Activated CD4-positive, alpha-beta T cell treated with anti-CD3 and anti-CD28 coated beads, Interleukin-2, amount 50 U/mL, for 4 hours (primary cell): ENCODE data around the gene CMTM8.

ENCODE experiments used
- DNase-seq, 2 experiments: peaks; one replicate each; pipeline ENCODE4 v3.0.0-alpha.2; 2020

CMTM8 gene

GRCh38 chr3:32281570-32282106 lies 43.2 kb downstream of the CMTM8 start:
- no peak for DNase-seq

GRCh38 chr3:32282578-32283154 lies 44.2 kb downstream of the CMTM8 start:
- DNase-seq: no peak

DNA sequence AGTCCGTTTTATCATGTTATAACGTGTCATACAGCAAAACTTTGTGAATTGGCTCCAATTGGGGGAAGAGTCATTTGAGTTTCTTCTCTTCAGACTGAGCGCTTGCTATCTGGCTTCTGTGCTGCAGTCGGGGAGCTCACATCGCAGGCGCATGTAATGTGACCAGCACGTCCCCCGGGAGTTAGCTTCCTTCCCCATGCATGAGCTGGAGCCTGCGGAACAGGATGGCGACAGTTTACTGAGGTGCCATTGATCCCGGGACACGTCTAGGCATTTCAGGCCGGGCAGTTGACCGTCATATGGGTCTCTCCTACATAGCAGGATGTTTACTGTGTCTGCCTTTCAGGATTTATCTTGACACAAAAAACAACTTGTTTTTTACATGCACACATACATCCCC lies 44.8 kb downstream of the CMTM8 start:
- DNase-seq: no peak

DNA sequence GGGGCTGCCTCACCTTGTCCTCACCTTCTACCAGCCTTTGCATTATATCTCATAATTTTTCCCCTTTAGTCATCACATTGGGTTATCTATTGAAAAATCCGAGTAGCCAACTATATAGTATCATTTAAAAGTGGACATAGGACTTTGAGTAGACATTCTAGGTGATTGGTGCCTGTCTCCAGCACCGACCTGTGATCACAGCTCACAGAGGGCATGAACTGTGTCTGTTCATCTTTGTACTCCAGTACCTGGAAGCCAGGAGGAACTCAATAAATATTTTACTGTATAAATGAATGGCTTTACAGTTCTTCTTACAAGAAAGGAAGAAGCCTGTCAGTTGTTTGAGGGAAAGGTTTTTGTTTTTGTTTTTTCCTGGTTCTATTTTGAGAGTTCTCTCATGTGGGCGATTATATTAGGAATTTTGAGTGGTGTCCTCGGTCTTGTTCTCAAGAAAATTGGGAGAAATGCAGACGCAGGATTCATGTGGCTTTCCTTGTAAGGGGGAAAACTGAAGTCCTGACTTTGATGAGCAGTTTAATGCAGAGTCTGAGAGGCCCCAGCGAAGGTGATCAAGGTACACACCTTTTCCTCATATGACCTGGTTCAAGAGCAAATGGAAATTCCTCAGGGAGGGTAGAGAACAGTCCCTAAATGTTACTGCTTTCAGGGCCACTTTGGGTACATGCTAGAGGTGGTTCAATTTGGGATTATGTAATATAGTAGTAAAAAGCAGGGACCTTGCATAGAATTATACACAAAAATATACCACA lies 46.1 kb downstream of the CMTM8 start:
- no peak for DNase-seq

DNA sequence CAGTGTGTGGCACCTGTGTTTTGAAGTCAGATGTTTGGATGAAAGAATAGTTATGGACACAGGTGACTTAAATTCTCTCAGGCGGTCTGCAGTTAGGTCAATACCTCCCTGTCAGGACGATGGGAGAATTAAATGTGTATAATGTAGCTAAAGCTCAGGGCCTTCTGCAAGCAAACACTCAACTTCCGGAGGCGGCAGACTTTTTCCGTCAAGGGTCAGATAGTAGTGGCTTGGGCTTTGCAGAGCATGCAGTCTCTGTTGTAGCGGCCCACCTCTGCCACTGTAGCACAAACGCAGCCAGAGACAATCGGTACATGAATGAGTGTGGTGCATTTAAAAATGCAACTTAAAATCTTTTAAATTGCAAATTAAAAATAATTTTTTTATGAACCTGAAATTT lies 47.4 kb downstream of the CMTM8 start:
- no peak for DNase-seq

- DNase-seq: no peak
These were observed 50.3 kb downstream of the CMTM8 start for GRCh38 chr3:32288819-32289218.

DNA sequence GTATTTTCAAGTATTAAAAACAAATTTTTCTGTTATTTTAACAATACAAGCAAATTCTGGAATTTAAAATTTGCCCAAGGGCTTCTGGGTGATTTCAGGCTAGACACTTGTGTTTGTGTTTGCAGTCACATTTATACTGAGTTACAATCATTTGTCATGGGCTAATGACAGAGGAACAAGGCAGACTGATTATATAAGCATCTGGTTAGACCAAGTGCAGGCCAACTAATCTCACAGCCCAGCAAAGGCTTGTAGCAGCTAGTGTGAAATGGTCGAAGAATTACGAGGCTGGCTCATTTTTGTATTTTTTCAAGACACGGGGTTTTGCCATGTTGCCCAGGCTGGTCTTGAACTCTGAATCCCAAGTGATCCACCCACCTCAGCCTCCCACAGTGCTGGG lies 52.1 kb downstream of the CMTM8 start:
- no peak for DNase-seq

GRCh38 chr3:32292085-32292796 lies 53.8 kb downstream of the CMTM8 start:
- no peak for DNase-seq

- DNase-seq: no peak
These were observed 55.4 kb downstream of the CMTM8 start for GRCh38 chr3:32293903-32294302.

DNA sequence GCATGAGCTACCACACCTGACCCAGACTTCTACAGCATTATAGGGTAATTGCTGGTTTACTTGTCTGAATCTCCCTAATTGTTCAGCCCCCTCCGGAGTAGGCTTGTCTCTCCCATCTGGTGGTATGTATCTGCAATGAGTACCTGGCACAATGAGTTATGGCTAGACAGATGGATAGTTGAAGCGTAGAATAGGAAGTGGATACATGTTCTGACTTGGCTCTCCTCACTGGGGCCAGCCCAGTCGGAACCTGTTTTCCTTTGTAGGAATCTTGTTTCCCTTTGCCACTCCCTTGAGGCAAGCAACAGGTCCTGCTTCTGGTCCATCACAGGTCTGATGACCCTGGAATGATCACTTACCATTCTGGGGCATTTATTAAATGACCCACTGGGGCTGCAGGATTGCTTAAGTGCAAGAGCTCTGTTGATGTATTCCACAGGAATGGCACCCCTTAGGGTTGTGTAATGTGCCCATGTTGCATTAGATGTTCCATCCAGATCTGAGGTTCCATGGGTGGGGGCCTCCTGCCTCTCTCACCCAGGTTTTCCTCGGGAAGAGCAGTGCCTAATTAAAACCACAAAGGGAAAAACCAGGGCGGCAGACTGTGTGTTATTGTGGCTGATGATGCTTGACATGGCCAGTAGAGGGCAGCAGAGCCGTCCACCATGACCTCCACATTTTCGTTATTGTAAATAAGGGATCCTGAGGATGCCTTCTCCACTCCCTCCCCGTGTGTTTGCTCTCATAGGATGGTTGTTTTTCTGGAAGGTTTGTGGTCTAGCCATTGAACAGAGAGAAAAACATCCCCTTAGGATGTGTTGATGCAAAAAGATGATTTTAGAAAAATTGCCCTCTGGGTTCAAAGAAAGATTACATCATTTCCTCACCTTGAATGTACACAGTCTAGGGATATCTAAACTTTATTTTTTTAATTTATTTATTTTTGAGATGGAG lies 58.0 kb downstream of the CMTM8 start:
- peak; percentile 43 to 51 for DNase-seq

DNA sequence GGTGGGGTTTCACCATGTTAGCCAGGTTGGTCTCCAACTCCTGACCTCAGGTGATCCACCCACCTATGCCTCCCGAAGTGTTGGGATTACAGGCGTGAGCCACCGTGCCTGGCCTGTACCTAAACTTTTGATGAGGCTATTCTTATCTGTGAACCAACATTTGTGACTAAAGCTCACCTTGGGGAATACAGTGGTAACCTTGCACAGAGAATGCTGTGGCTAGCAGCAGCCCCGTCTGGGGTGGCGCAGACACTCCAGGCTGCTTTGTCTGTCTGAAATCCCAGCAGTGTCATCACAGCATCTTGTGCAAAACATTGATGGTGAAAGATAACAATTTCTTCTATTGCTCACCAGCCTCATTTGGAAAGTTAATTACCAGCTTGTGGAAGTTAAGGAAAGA lies 58.9 kb downstream of the CMTM8 start:
- peak; percentile 59 to 61 for DNase-seq

GRCh38 chr3:32301426-32301825 lies 62.9 kb downstream of the CMTM8 start:
- no peak for DNase-seq

- no peak for DNase-seq
These were observed 64.3 kb downstream of the CMTM8 start for GRCh38 chr3:32302601-32303398.

GRCh38 chr3:32303399-32303747 lies 64.9 kb downstream of the CMTM8 start:
- DNase-seq: no peak

DNA sequence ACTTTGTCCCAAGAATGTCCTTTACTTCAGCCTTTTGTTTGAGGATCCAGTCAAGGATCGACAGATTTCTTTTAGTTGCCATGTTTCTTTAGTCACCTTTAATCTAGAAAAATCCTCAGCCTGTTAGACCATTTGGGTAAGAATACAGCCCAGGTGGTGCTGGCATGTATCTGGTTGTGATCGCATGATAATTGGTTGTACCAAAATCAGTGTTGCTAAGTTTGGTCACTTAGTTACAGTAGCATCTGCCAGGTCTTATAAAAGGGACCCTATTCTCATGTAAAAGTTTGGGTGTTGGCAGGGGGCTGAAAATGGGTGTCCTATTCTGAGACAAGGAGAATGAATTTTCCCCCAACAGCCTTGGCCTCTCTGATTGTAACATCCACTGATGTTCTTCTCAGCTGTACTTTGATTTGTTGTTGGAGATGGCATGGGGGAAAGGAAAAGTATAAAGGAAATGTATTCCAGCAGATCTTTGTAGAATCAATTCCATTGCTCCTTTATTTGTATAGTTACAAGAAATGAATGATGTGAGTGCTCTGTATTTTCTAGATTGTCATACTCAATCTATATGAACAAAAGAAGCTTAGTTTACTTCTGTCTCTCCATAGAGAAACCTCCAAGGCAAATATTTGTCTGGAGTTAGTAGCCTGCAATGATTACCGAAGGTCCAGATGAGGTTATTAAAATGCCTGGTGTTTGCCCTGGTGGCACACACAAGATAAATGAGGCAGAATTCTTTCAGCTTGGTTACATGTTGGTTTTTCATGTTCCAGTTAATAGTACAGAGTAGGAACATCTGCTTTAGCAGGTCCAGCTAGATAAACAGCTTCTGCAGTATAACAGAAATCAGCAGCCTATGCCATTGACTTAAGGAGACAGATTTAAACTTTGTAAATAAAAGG lies 65.7 kb downstream of the CMTM8 start:
- DNase-seq: no peak

DNA sequence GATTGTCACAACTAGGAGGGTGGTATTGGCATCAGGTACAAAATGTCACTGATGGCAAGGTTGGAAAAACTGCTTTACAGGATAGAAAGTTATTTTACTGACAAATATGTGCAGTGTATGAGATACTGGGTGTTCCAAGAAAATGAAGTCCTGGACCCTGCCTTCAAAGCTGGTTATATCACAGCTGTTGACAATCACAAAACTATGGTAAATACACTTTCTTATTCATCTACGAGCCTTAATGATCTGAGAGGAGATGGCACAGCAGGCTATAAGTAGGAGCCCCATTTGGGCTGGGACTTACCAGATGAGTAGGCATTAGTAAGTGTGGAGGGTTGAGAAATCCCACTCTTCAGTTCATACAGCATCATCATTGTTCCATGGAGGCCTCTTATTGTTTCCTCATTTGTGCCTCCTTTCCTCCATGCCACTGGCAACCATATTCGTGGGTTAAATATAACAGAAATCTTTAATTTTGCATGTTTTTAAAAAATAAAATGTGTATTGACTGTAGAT lies 66.9 kb downstream of the CMTM8 start:
- DNase-seq: no peak

- DNase-seq: no peak
These were observed 67.6 kb downstream of the CMTM8 start for GRCh38 chr3:32306072-32306471.

DNA sequence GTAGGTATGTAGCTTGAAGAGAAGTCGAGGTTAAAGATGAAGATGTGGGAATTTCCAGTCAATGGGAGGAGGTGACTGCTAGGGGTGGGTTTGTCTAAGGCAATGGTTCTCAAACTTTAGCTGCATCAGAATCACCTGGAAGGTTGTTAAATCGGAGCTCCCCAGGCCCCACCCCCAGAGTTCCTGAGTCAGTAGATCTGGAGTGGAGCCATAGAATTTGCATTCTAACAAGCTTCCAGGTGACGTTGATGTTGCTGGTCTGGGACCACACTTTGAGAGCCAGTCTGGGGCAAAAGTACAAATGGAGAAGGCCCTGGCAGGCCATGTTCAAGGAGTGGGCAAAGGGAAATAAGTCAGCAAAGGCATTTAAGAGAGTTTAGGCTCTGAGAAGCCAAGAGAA lies 69.1 kb downstream of the CMTM8 start:
- DNase-seq: no peak

- DNase-seq: no peak
These were observed 69.9 kb downstream of the CMTM8 start for GRCh38 chr3:32308378-32308777.

DNA sequence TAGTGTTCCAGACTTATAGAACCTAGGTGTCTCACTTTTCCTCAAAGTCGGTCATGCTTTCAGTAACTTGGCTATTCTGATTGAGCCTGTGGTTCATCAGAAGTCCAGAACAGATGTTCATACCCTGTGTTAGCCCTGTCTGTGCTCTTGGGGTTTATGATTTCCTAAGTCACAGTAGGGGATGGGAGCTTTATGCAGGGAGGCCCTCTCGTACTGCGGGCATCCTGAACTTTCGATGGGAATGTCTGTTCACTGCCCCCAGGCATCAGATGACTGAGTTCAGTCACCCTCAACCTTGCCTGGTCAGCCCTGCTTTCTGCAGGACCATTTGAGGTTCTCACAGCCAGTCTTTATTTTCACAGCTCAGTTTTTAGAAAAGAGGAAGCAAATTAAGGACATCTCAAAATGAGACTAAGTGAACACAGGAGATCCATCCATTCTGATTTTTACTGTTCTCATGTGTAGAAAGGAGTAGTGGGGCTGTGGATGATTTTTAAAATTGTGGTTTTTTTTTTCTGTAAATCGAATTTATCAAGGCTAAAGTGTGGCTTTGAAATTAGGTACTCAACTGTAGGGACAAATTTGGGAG lies 71.3 kb downstream of the CMTM8 start:
- DNase-seq: no peak
